Measurements from ENCODE around the gene SLC25A28.
"Not testable (repeated sequence)": the region's sequence is repeated elsewhere in the genome, so short reads cannot be mapped to it uniquely, and the experiment has no call there.

SLC25A28 gene

DNA sequence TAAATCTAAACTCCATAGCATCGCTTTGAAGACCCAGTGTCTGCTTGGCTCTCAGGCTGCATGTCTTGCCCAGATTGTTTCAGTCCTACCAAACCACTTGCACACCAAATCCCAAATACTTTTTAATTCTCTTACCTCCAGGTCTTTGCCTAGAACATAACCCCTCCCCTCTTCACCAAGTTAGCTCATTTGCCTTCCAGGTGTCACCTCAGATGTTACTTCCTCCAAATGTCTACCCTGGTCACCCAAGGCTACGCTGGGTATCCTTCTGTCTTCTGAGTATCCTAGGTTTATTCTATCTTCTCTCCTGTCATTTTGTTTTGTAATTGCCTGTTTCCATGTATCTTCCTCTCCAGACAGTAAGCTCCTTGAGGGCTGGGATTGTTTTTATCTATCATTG is 11.1 kb downstream of the SLC25A28 start:
- Histone ChIP-seq H3K27ac (ENCODE audit: low read length) (no peak overlapping the region), H3K9me3 (ENCODE audit: control insufficient read depth in 2 of 2, low read length in 2 of 2) (no peaks in the 10 kb centered on the region), H3K27me3 (ENCODE audit: control insufficient read depth in 1 of 2, insufficient read depth in 2 of 2, low read length in 2 of 2) (no peaks in the 10 kb centered on the region), H3K4me3 (ENCODE audit: low read length in 2 of 2) (no peak overlapping the region), H3K36me3 (ENCODE audit: control insufficient read depth in 2 of 2, insufficient read depth in 2 of 2, low read length in 2 of 2) (peaks cover 26 to 28% of the 10 kb centered on the region in 2 donors), H3K9ac (ENCODE audit: low read length in 2 of 2) (no peak overlapping the region), H3K4me1 (ENCODE audit: control insufficient read depth, insufficient read depth, low read length) (no peaks in the 10 kb centered on the region)

DNA sequence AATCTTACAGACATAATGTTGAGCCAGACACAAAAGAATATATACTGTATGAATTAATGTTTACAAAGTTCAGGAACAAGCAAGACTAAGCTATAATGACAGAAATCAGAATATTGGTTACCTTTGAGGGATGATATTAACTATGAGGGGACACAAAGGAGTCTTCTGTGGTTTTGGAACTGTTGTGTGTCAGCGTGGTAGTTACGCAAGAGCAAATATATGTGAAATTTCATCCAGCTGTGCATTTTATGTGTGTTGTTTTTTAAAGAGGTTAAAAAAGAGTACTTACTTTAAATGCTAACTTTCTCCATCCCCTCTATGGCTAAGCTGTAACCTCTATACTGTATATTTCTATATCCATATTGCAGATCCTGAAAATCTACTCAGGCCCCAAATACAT is 14.9 kb downstream of the SLC25A28 start:
- H3K27me3 ChIP-seq (ENCODE audit: control insufficient read depth in 1 of 2, insufficient read depth in 2 of 2, low read length in 2 of 2), result no peaks in the 10 kb centered on the region
- H3K9ac ChIP-seq (ENCODE audit: low read length in 2 of 2), result no peak overlapping the region
- no peaks in the 10 kb centered on the region for H3K9me3 ChIP-seq (ENCODE audit: control insufficient read depth in 2 of 2, low read length in 2 of 2)
- H3K36me3 ChIP-seq (ENCODE audit: control insufficient read depth in 2 of 2, insufficient read depth in 2 of 2, low read length in 2 of 2), result peaks cover 6% of the 10 kb centered on the region in 2 donors
- H3K27ac ChIP-seq (ENCODE audit: low read length), result no peak overlapping the region
- H3K4me1 ChIP-seq (ENCODE audit: control insufficient read depth, insufficient read depth, low read length), result no peaks in the 10 kb centered on the region
- no peak overlapping the region for H3K4me3 ChIP-seq (ENCODE audit: low read length in 2 of 2)

DNA sequence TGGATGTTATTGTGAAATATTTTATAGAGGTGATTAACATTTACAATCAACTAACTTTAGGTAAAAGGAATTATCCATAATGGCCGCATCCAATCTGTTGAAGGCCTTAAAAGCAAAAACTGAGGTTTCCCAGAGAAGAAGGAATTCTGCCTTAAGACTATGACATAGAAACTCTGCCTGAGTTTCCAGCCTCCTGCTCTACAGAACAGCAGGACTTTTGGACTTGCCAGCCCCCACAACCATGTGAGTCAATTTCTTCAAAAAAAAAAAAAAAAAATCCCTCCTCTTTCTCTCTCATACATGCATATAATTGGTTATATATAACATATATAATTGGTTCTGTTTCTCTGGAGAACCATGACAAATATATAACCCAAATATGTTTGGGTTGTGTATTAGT is 15.4 kb downstream of the SLC25A28 start:
- Histone ChIP-seq H3K27ac (ENCODE audit: low read length) (no peak overlapping the region), H3K36me3 (ENCODE audit: control insufficient read depth in 2 of 2, insufficient read depth in 2 of 2, low read length in 2 of 2) (peaks cover 2 to 3% of the 10 kb centered on the region in 2 donors), H3K4me3 (ENCODE audit: low read length in 2 of 2) (no peak overlapping the region), H3K9ac (ENCODE audit: low read length in 2 of 2) (no peak overlapping the region), H3K27me3 (ENCODE audit: control insufficient read depth in 1 of 2, insufficient read depth in 2 of 2, low read length in 2 of 2) (peaks cover 0 to 3% of the 10 kb centered on the region in 2 donors), H3K4me1 (ENCODE audit: control insufficient read depth, insufficient read depth, low read length) (no peaks in the 10 kb centered on the region), H3K9me3 (ENCODE audit: control insufficient read depth in 2 of 2, low read length in 2 of 2) (no peaks in the 10 kb centered on the region)

DNA sequence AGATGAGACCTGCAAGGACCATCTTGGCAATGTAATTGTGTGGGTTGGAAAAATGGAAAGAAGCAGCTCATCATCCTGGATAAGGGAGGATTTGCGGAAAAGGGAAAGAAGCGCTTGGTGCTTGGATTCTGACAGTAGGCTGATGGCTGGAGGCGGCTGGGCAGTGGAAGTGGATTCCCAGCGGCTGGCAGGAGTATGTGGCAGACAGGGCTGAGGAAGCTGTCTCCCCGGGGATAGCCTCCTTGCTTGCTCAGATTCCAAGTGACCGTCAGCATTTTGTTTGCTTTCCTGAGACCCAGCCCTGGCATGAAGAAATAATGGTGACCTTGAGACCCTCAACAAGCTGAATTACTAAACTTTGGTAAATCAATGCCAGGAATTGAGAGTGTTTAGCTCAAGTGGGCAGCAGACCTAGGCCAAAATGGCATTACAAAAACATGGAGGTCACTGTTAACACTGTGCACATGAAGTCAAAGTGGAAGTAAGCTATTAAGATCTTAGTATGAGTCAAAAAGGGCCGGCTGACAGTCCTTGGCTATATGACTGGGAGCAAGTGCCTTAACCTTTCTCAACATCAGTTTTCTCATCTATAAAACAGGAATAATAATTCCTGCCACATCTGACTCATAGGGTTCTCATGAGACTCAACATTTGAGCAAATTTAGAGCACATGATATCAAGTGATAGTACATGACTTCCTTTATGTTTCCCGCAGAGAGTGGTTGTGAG is 21.3 kb downstream of the SLC25A28 start:
- Histone ChIP-seq H3K9ac (ENCODE audit: low read length in 2 of 2) (no peak overlapping the region), H3K27ac (ENCODE audit: low read length) (no peak overlapping the region), H3K4me1 (ENCODE audit: control insufficient read depth, insufficient read depth, low read length) (no peaks in the 10 kb centered on the region), H3K36me3 (ENCODE audit: control insufficient read depth in 2 of 2, insufficient read depth in 2 of 2, low read length in 2 of 2) (no peaks in the 10 kb centered on the region), H3K27me3 (ENCODE audit: control insufficient read depth in 1 of 2, insufficient read depth in 2 of 2, low read length in 2 of 2) (peaks cover 0 to 5% of the 10 kb centered on the region in 2 donors), H3K4me3 (ENCODE audit: low read length in 2 of 2) (no peak overlapping the region), H3K9me3 (ENCODE audit: control insufficient read depth in 2 of 2, low read length in 2 of 2) (no peaks in the 10 kb centered on the region)

DNA sequence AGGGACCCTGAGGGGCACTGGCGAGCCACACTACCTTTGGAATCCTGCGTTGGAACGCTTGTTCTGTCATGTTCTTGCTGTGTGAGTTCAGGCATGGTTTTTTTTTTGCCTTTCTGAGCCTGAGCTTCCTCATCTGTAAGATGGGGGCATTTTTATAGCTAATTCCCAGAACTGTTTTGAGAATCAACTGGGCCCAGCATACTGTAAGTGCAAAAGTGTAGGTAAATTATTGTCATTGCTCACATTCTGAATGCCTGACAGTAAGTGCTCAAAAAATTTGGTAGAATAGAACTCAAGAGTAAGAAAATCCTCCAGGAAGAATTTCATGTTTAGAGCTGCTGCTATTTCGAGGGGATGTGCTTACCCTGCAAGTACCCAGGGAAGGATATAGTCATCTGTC is 22.2 kb downstream of the SLC25A28 start:
- H3K36me3 ChIP-seq (ENCODE audit: control insufficient read depth in 2 of 2, insufficient read depth in 2 of 2, low read length in 2 of 2), result no peaks in the 10 kb centered on the region
- H3K9me3 ChIP-seq (ENCODE audit: control insufficient read depth in 2 of 2, low read length in 2 of 2), result no peaks in the 10 kb centered on the region
- no peak overlapping the region for H3K4me3 ChIP-seq (ENCODE audit: low read length in 2 of 2)
- H3K27me3 ChIP-seq (ENCODE audit: control insufficient read depth in 1 of 2, insufficient read depth in 2 of 2, low read length in 2 of 2), result peaks cover 0 to 5% of the 10 kb centered on the region in 2 donors
- no peak overlapping the region for H3K27ac ChIP-seq (ENCODE audit: low read length)
- H3K4me1 ChIP-seq (ENCODE audit: control insufficient read depth, insufficient read depth, low read length), result no peaks in the 10 kb centered on the region
- H3K9ac ChIP-seq (ENCODE audit: low read length in 2 of 2), result no peak overlapping the region

DNA sequence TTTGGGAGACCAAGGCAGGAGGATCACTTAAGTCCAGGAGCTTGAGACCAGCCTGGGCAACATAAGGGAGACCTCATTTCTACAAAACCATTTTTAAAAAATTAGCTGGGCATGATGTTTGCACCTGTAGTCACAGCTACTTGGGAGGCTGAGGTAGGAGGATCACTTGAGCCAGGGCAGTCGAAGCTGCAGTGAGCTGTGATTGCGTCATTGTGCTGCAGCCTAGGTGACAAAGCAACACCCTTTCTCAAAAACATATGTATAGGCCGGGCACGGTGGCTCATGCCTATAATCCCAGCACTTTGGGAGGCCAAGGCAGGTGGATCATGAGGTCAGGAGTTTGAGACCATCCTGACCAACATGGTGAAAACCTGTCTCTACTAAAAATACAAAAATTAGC is 23.5 kb downstream of the SLC25A28 start:
- not testable (repeated sequence) for H3K4me3 ChIP-seq (ENCODE audit: low read length in 2 of 2); H3K27ac ChIP-seq (ENCODE audit: low read length); H3K4me1 ChIP-seq (ENCODE audit: control insufficient read depth, insufficient read depth, low read length); H3K9ac ChIP-seq (ENCODE audit: low read length in 2 of 2); H3K9me3 ChIP-seq (ENCODE audit: control insufficient read depth in 2 of 2, low read length in 2 of 2); H3K36me3 ChIP-seq (ENCODE audit: control insufficient read depth in 2 of 2, insufficient read depth in 2 of 2, low read length in 2 of 2); H3K27me3 ChIP-seq (ENCODE audit: control insufficient read depth in 1 of 2, insufficient read depth in 2 of 2, low read length in 2 of 2)

DNA sequence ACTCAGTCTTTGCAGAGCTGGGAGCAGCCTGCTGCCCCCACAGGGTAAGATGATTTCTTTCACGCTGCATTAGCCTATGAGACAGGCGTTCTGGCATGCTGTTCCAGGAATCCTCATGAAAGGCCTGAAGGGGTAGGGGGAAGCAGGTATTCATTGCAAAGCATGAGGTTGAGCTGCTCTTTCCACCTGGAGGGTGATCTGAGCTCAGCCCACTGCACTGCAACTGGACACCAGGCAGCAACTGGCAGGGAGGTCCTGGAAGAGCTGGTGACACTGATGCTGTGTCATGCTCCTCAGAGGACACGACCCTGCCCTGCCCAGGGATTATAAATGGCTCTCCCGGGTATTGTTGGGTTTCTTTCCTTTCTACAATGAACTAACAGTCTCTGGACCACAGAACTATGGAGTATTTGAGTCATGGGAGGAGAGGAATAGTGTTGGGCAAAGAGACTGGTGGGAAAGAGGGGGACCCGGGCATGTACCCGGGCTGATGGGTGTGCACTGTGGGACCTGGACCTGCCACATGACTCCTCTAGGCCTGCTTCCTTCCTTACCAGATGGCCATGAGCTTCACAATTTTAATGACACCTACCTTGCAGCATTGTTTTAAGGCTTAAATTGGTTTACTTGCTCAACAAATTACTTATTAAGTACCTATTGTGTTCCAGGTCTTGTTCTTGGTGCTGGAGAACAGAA is 24.3 kb downstream of the SLC25A28 start:
- Histone ChIP-seq H3K27ac (ENCODE audit: low read length) (no peak overlapping the region), H3K9ac (ENCODE audit: low read length in 2 of 2) (no peak overlapping the region), H3K36me3 (ENCODE audit: control insufficient read depth in 2 of 2, insufficient read depth in 2 of 2, low read length in 2 of 2) (no peaks in the 10 kb centered on the region), H3K9me3 (ENCODE audit: control insufficient read depth in 2 of 2, low read length in 2 of 2) (no peaks in the 10 kb centered on the region), H3K27me3 (ENCODE audit: control insufficient read depth in 1 of 2, insufficient read depth in 2 of 2, low read length in 2 of 2) (peaks cover 0 to 5% of the 10 kb centered on the region in 2 donors), H3K4me3 (ENCODE audit: low read length in 2 of 2) (no peak overlapping the region), H3K4me1 (ENCODE audit: control insufficient read depth, insufficient read depth, low read length) (no peaks in the 10 kb centered on the region)

DNA sequence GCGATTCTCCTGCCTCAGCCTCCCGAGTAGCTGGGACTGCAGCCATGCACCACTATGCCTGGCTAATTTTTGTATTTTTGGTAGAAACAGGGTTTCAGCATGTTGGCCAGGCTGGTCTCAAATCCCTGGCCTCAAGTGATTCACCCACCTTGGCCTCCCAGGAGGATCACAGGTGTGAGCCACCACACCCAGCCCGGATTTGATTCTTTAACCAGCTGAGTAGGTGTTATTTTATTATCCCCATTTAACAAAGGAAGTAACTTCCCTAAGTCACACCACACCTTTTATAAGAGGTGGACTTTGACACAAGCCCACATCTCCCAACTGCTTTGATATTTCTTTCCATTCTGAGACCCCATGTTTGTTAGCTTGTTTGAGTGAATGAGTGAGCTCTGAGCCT is 25.0 kb downstream of the SLC25A28 start:
- no peak overlapping the region for H3K4me3 ChIP-seq (ENCODE audit: low read length in 2 of 2)
- H3K27ac ChIP-seq (ENCODE audit: low read length), result no peak overlapping the region

DNA sequence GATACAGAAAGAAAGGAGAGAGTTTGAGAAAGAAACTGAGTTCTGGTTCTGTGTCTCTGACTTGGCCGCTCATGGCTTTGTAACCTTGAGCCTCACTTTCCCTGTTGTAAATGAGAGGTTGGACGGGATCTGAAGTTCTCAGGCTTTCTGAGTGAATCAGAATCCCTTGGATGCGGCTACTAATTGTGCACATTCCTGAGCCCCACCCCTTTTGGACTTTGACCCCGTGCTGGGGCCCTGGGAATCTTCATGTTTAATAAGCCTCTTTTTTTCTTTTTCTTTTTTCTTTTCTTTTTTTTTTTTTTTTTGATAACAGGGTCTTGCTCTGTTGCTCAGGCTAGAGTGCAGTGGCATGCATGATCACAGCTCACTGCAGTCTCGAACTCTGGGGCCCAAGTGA is 26.9 kb downstream of the SLC25A28 start:
- no peaks in the 10 kb centered on the region for H3K4me1 ChIP-seq (ENCODE audit: control insufficient read depth, insufficient read depth, low read length)
- no peaks in the 10 kb centered on the region for H3K36me3 ChIP-seq (ENCODE audit: control insufficient read depth in 2 of 2, insufficient read depth in 2 of 2, low read length in 2 of 2)
- no peak overlapping the region for H3K4me3 ChIP-seq (ENCODE audit: low read length in 2 of 2)
- H3K27ac ChIP-seq (ENCODE audit: low read length), result no peak overlapping the region
- H3K9me3 ChIP-seq (ENCODE audit: control insufficient read depth in 2 of 2, low read length in 2 of 2), result no peaks in the 10 kb centered on the region
- peaks cover 0 to 4% of the 10 kb centered on the region in 2 donors for H3K27me3 ChIP-seq (ENCODE audit: control insufficient read depth in 1 of 2, insufficient read depth in 2 of 2, low read length in 2 of 2)
- H3K9ac ChIP-seq (ENCODE audit: low read length in 2 of 2), result no peak overlapping the region

More for the DNA sequence above, 25.0 kb downstream of the SLC25A28 start:
- Histone ChIP-seq H3K27me3 (ENCODE audit: control insufficient read depth in 1 of 2, insufficient read depth in 2 of 2, low read length in 2 of 2) (peaks cover 0 to 7% of the 10 kb centered on the region in 2 donors), H3K36me3 (ENCODE audit: control insufficient read depth in 2 of 2, insufficient read depth in 2 of 2, low read length in 2 of 2) (no peaks in the 10 kb centered on the region), H3K4me1 (ENCODE audit: control insufficient read depth, insufficient read depth, low read length) (no peaks in the 10 kb centered on the region), H3K9me3 (ENCODE audit: control insufficient read depth in 2 of 2, low read length in 2 of 2) (no peaks in the 10 kb centered on the region), H3K9ac (ENCODE audit: low read length in 2 of 2) (no peak overlapping the region)

DNA sequence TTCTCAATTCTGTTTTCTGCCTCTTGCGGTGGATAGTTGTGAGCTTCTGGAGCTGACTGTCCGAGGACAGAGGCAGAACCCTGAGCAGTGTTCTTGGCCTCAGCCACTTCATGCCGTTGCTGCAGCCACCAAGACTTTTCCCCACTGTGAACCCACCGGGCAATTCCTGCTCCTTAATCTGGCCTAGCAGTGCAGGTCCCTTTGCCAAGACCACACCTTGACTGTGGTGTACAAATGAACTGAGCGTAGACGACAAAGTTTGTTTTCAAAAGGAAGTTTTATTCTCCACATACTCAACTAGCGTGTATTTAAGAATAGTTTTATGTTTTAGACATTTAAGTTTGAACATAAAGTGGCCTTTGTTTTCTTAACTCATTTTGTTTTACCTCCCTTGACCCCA is 29.4 kb downstream of the SLC25A28 start:
- Histone ChIP-seq H3K27ac (ENCODE audit: low read length) (no peak overlapping the region), H3K27me3 (ENCODE audit: control insufficient read depth in 1 of 2, insufficient read depth in 2 of 2, low read length in 2 of 2) (peaks cover 0 to 6% of the 10 kb centered on the region in 2 donors), H3K36me3 (ENCODE audit: control insufficient read depth in 2 of 2, insufficient read depth in 2 of 2, low read length in 2 of 2) (no peaks in the 10 kb centered on the region), H3K4me1 (ENCODE audit: control insufficient read depth, insufficient read depth, low read length) (no peaks in the 10 kb centered on the region), H3K9me3 (ENCODE audit: control insufficient read depth in 2 of 2, low read length in 2 of 2) (no peaks in the 10 kb centered on the region), H3K4me3 (ENCODE audit: low read length in 2 of 2) (no peak overlapping the region), H3K9ac (ENCODE audit: low read length in 2 of 2) (no peak overlapping the region)

DNA sequence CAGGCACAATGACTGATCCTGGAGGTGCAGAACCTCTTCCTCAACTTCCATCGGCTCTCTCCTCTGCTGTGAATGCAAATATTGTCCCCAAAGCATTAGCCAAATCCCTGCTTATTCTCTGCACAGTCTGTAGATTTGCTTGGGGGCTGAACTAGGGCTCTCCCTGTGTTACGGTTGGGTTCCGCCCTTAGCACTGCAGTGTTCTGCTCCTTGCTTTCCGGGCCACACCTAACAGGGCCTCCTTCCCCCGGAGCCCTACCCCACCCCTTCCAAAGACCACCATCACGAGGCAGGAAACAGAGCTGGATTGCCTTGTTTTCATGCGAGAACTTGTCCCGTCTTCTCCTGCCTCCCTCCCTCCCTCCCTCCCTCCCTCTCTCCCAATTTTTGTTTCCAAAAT is 36.6 kb downstream of the SLC25A28 start:
- Histone ChIP-seq H3K27ac (ENCODE audit: low read length) (no peak overlapping the region), H3K27me3 (ENCODE audit: control insufficient read depth in 1 of 2, insufficient read depth in 2 of 2, low read length in 2 of 2) (peaks cover 0 to 6% of the 10 kb centered on the region in 2 donors), H3K36me3 (ENCODE audit: control insufficient read depth in 2 of 2, insufficient read depth in 2 of 2, low read length in 2 of 2) (no peaks in the 10 kb centered on the region), H3K4me3 (ENCODE audit: low read length in 2 of 2) (no peak overlapping the region), H3K4me1 (ENCODE audit: control insufficient read depth, insufficient read depth, low read length) (no peaks in the 10 kb centered on the region), H3K9ac (ENCODE audit: low read length in 2 of 2) (no peak overlapping the region), H3K9me3 (ENCODE audit: control insufficient read depth in 2 of 2, low read length in 2 of 2) (no peaks in the 10 kb centered on the region)

All from stomach smooth muscle (tissue), 2 donors.